HG03108 (cell line): ENCODE measurements around the gene GTPBP4.
A peak's percentile ranks its signal among the peaks of the same experiment; 100 is the strongest.
"Not testable (repeated sequence)": the region's sequence is repeated elsewhere in the genome, so short reads cannot be mapped to it uniquely, and the experiment has no call there.

Source experiments
- ATAC-seq: cut with Tn5 transposase; IDR thresholded peaks from one replicate; pipeline ENCODE4 v1.9.1; 2021; ENCODE audit warnings: moderate library complexity; ENCODE audit not compliant: unreplicated experiment

Gene GTPBP4

GRCh38 chr10:1022413-1022812, 34.2 kb downstream of the GTPBP4 start:
- no peak for ATAC-seq

GRCh38 chr10:1024103-1024502, 35.9 kb downstream of the GTPBP4 start:
- no peak for ATAC-seq

- ATAC-seq: no peak
Measured at GRCh38 chr10:1025683-1026082, 37.4 kb downstream of the GTPBP4 start, which contains the start of gene IDI2. Gene IDI2, minus strand, starts transcription at chr10:1025859. Its CDS starts 1,136 bp downstream, at chr10:1024723.

- no peak for ATAC-seq
Measured at GRCh38 chr10:1026578-1026977, 38.3 kb downstream of the GTPBP4 start.

- no peak for ATAC-seq
Measured at GRCh38 chr10:1029838-1030237, 41.6 kb downstream of the GTPBP4 start.

GRCh38 chr10:1033601-1034000, 45.4 kb downstream of the GTPBP4 start:
- ATAC-seq: no peak

- no peak for ATAC-seq
Measured at GRCh38 chr10:1034758-1035157, 46.5 kb downstream of the GTPBP4 start.

GRCh38 chr10:1035201-1035600, 47.0 kb downstream of the GTPBP4 start:
- no peak for ATAC-seq

GRCh38 chr10:1036341-1036791, 48.1 kb downstream of the GTPBP4 start:
- peak; percentile 64 for ATAC-seq

- no peak for ATAC-seq
Measured at GRCh38 chr10:1037098-1037497, 48.9 kb downstream of the GTPBP4 start.

- not testable (repeated sequence) for ATAC-seq
Measured at GRCh38 chr10:1038769-1039168, 50.5 kb downstream of the GTPBP4 start.

GRCh38 chr10:1040133-1040532, 51.9 kb downstream of the GTPBP4 start:
- no peak for ATAC-seq

- no peak for ATAC-seq
Measured at GRCh38 chr10:1041514-1041913, 53.3 kb downstream of the GTPBP4 start.

GRCh38 chr10:1043532-1043995, 55.3 kb downstream of the GTPBP4 start:
- peak; percentile 73 for ATAC-seq

- ATAC-seq: no peak
Measured at GRCh38 chr10:1044146-1044545, 55.9 kb downstream of the GTPBP4 start.

- no peak for ATAC-seq
Measured at GRCh38 chr10:1044964-1045363, 56.7 kb downstream of the GTPBP4 start.

- ATAC-seq: no peak
Measured at GRCh38 chr10:1045415-1045814, 57.2 kb downstream of the GTPBP4 start.

- no peak for ATAC-seq
Measured at GRCh38 chr10:1047937-1048336, 59.7 kb downstream of the GTPBP4 start.

- ATAC-seq: no peak
Measured at GRCh38 chr10:1048349-1048731, 60.1 kb downstream of the GTPBP4 start.

GRCh38 chr10:1048732-1049424, 60.6 kb downstream of the GTPBP4 start, which contains the start of gene IDI1:
Gene IDI1, minus strand, starts transcription at chr10:1049119. Its CDS starts 116 bp downstream, at chr10:1049003.
- peak; percentile 76 for ATAC-seq

- no peak for ATAC-seq
Measured at GRCh38 chr10:1049425-1049958, 61.3 kb downstream of the GTPBP4 start.

- no peak for ATAC-seq
Measured at GRCh38 chr10:1050145-1050544, 61.9 kb downstream of the GTPBP4 start.
